Activated T-cell treated with anti-CD3 and anti-CD28 coated beads, Interleukin-2, amount 50 U/mL, for 72 hours (primary cell): Measurements from ENCODE around the gene CALN1. TPM values are rescaled to one million over a fixed set of nuclear protein-coding genes. Genes with fewer than 3 reads are reported as not detected.

Experiments used
- ATAC-seq, 2 donors: fragments of 150-1000 bp; cut with Tn5 transposase; replicated peaks in 1 of 2; 2 replicates each; pipeline ENCODE4 v1.10.0; 2021; ENCODE audit warnings: moderate library complexity in 2 of 2, mild to moderate bottlenecking in 1 of 2
- DNase-seq, 2 donors: peaks; one replicate each; pipeline ENCODE4 v3.0.0; 2021 to 2022; ENCODE audit warnings: mixed read lengths in 1 of 2
- H3K27ac Mint-ChIP-seq: one replicate; pipeline ENCODE4 v1.8.0; 2022; ENCODE audit warnings: mild to moderate bottlenecking, moderate library complexity, mixed read lengths
- H3K27me3 Mint-ChIP-seq: one replicate; pipeline ENCODE4 v1.8.0; 2022; ENCODE audit warnings: low read depth, mixed read lengths
- H3K36me3 Mint-ChIP-seq, 2 donors: one replicate each; pipeline ENCODE4 v1.8.0; 2022; ENCODE audit warnings: mixed read lengths in 2 of 2, mild to moderate bottlenecking in 1 of 2; ENCODE audit not compliant: insufficient read depth in 2 of 2
- H3K4me1 Mint-ChIP-seq: one replicate; pipeline ENCODE4 v1.8.0; 2022; ENCODE audit warnings: low read depth, mixed read lengths
- H3K4me3 Mint-ChIP-seq, 2 donors: one replicate each; pipeline ENCODE4 v1.8.0; 2022; ENCODE audit warnings: mild to moderate bottlenecking in 2 of 2, mixed read lengths in 2 of 2, moderate library complexity in 2 of 2
- H3K9me3 Mint-ChIP-seq, 2 donors: one replicate each; pipeline ENCODE4 v1.8.0; 2022; ENCODE audit warnings: mixed read lengths in 2 of 2
- total RNA-seq, 2 donors: library from RNA; stranded (reverse); gene quantifications; one replicate each; pipeline ENCODE4 v1.2.3, GENCODE V29; 2022

The CALN1 gene
- total RNA-seq, 2 donors from 2014 or later: 0.86 TPM; not detected in 1

GRCh38 chr7:72268090-72268489 is 144.0 kb downstream of the CALN1 start:
- no peak for ATAC-seq
- Mint-ChIP-seq H3K4me3 (no peak overlapping the region), H3K36me3 (peaks cover 0 to 1% of the 10 kb centered on the region in 2 donors), H3K4me1 (no peaks in the 10 kb centered on the region), H3K9me3 (peaks cover 2 to 4% of the 10 kb centered on the region in 2 donors), H3K27me3 (no peaks in the 10 kb centered on the region), H3K27ac (no peak overlapping the region)
- DNase-seq: no peak

GRCh38 chr7:72267291-72267800 is 144.8 kb downstream of the CALN1 start:
- ATAC-seq (no peak), DNase-seq (no peak)
- Mint-ChIP-seq H3K27ac (no peak overlapping the region), H3K4me1 (no peaks in the 10 kb centered on the region), H3K4me3 (no peak overlapping the region), H3K36me3 (peaks cover 0 to 1% of the 10 kb centered on the region in 2 donors), H3K9me3 (peaks cover 2 to 3% of the 10 kb centered on the region in 2 donors), H3K27me3 (no peaks in the 10 kb centered on the region)

GRCh38 chr7:72266771-72267170 is 145.4 kb downstream of the CALN1 start:
- Mint-ChIP-seq H3K9me3 (peaks cover 2 to 3% of the 10 kb centered on the region in 2 donors), H3K27ac (no peak overlapping the region), H3K4me1 (no peaks in the 10 kb centered on the region), H3K36me3 (peaks cover 0 to 1% of the 10 kb centered on the region in 2 donors), H3K4me3 (no peak overlapping the region), H3K27me3 (no peaks in the 10 kb centered on the region)
- no peak for DNase-seq
- ATAC-seq: no peak

- no peaks in the 10 kb centered on the region for H3K4me1 Mint-ChIP-seq
- H3K27ac Mint-ChIP-seq: no peak overlapping the region
- no peak for ATAC-seq
- H3K36me3 Mint-ChIP-seq: no peaks in the 10 kb centered on the region
- H3K27me3 Mint-ChIP-seq: no peaks in the 10 kb centered on the region
- no peak overlapping the region for H3K4me3 Mint-ChIP-seq
- no peaks in the 10 kb centered on the region for H3K9me3 Mint-ChIP-seq
- no peak for DNase-seq
These were observed 146.8 kb downstream of the CALN1 start for GRCh38 chr7:72265071-72265904.

- H3K4me1 Mint-ChIP-seq: no peaks in the 10 kb centered on the region
- no peaks in the 10 kb centered on the region for H3K27me3 Mint-ChIP-seq
- no peak overlapping the region for H3K4me3 Mint-ChIP-seq
- H3K36me3 Mint-ChIP-seq: peaks cover 0 to 2% of the 10 kb centered on the region in 2 donors
- no peak overlapping the region for H3K27ac Mint-ChIP-seq
- no peak for ATAC-seq
- no peak for DNase-seq
- peaks cover 2 to 3% of the 10 kb centered on the region in 2 donors for H3K9me3 Mint-ChIP-seq
These were observed 151.7 kb downstream of the CALN1 start for GRCh38 chr7:72260406-72260805.

- Mint-ChIP-seq H3K9me3 (peaks cover 3 to 5% of the 10 kb centered on the region in 2 donors), H3K36me3 (peaks cover 0 to 2% of the 10 kb centered on the region in 2 donors), H3K4me1 (no peaks in the 10 kb centered on the region), H3K27ac (no peak overlapping the region), H3K27me3 (no peaks in the 10 kb centered on the region), H3K4me3 (no peak overlapping the region)
- ATAC-seq (no peak), DNase-seq (no peak)
These were observed 154.1 kb downstream of the CALN1 start for GRCh38 chr7:72258074-72258473.

- DNase-seq: no peak
- H3K4me1 Mint-ChIP-seq: no peaks in the 10 kb centered on the region
These were observed 157.7 kb downstream of the CALN1 start for GRCh38 chr7:72254455-72254854.

GRCh38 chr7:72249106-72249505 is 163.0 kb downstream of the CALN1 start:
- Mint-ChIP-seq H3K27me3 (no peaks in the 10 kb centered on the region), H3K4me1 (no peaks in the 10 kb centered on the region), H3K36me3 (peaks cover 3 to 5% of the 10 kb centered on the region in 2 donors), H3K27ac (no peak overlapping the region), H3K9me3 (peaks cover 8 to 11% of the 10 kb centered on the region in 2 donors), H3K4me3 (no peak overlapping the region)
- ATAC-seq (no peak), DNase-seq (no peak)

More at GRCh38 chr7:72254455-72254854, 157.7 kb downstream of the CALN1 start:
- Mint-ChIP-seq H3K27ac (no peak overlapping the region), H3K9me3 (peaks cover 7 to 8% of the 10 kb centered on the region in 2 donors), H3K36me3 (peaks cover 0 to 3% of the 10 kb centered on the region in 2 donors), H3K4me3 (no peak overlapping the region), H3K27me3 (no peaks in the 10 kb centered on the region)
- no peak for ATAC-seq

- Mint-ChIP-seq H3K9me3 (peaks cover 6 to 11% of the 10 kb centered on the region in 2 donors), H3K27me3 (no peaks in the 10 kb centered on the region), H3K27ac (no peak overlapping the region), H3K4me3 (no peak overlapping the region), H3K36me3 (peaks cover 3% of the 10 kb centered on the region in 2 donors), H3K4me1 (no peaks in the 10 kb centered on the region)
- DNase-seq (no peak), ATAC-seq (no peak)
These were observed 167.2 kb downstream of the CALN1 start for GRCh38 chr7:72244826-72245398.

- Mint-ChIP-seq H3K4me3 (no peak overlapping the region), H3K27ac (no peak overlapping the region), H3K4me1 (no peaks in the 10 kb centered on the region), H3K9me3 (peaks cover 4 to 5% of the 10 kb centered on the region in 2 donors), H3K27me3 (no peaks in the 10 kb centered on the region), H3K36me3 (peaks cover under 1% of the 10 kb centered on the region in 2 donors)
- ATAC-seq (no peak), DNase-seq (no peak)
These were observed 168.8 kb downstream of the CALN1 start for GRCh38 chr7:72243329-72243728.

GRCh38 chr7:72235351-72235750 is 176.8 kb downstream of the CALN1 start:
- no peak overlapping the region for H3K27ac Mint-ChIP-seq
- DNase-seq: no peak
- H3K36me3 Mint-ChIP-seq: no peaks in the 10 kb centered on the region
- no peak overlapping the region for H3K4me3 Mint-ChIP-seq
- ATAC-seq: no peak
- H3K4me1 Mint-ChIP-seq: no peaks in the 10 kb centered on the region
- no peaks in the 10 kb centered on the region for H3K9me3 Mint-ChIP-seq
- H3K27me3 Mint-ChIP-seq: no peaks in the 10 kb centered on the region

- ATAC-seq (no peak), DNase-seq (no peak)
- no peak overlapping the region for H3K4me3 Mint-ChIP-seq
- H3K27me3 Mint-ChIP-seq: no peaks in the 10 kb centered on the region
- no peaks in the 10 kb centered on the region for H3K36me3 Mint-ChIP-seq
- no peak overlapping the region for H3K27ac Mint-ChIP-seq
- H3K4me1 Mint-ChIP-seq: no peaks in the 10 kb centered on the region
- H3K9me3 Mint-ChIP-seq: peaks cover 0 to 3% of the 10 kb centered on the region in 2 donors
These were observed 178.1 kb downstream of the CALN1 start for GRCh38 chr7:72234086-72234485.

GRCh38 chr7:72230281-72230680 is 181.9 kb downstream of the CALN1 start:
- DNase-seq (no peak), ATAC-seq (no peak)
- no peaks in the 10 kb centered on the region for H3K27me3 Mint-ChIP-seq
- H3K27ac Mint-ChIP-seq: no peak overlapping the region
- no peak overlapping the region for H3K4me3 Mint-ChIP-seq
- peaks cover 0 to 2% of the 10 kb centered on the region in 2 donors for H3K36me3 Mint-ChIP-seq
- H3K9me3 Mint-ChIP-seq: peaks cover under 1 to 3% of the 10 kb centered on the region in 2 donors
- no peaks in the 10 kb centered on the region for H3K4me1 Mint-ChIP-seq
